OCI-LY1 (cell line): ENCODE results near the gene FAM83F.

Experiments
- CTCF ChIP-seq: fragments of 200-600 bp; sonication (generic), shearing (Covaris generic); IDR thresholded peaks from 2 replicates; pipeline ENCODE4 v1.5.1; 2017; ENCODE audit warnings: mild to moderate bottlenecking, antibody characterized with exemption, low read length, moderate library complexity, mixed read lengths
- EZH2 ChIP-seq: fragments of 200-600 bp; sonication (generic), shearing (Covaris generic); IDR thresholded peaks from 2 replicates; pipeline ENCODE4 v1.8.0; 2017; ENCODE audit warnings: borderline replicate concordance, mixed run types, mild to moderate bottlenecking, antibody characterized with exemption, low read length, moderate library complexity, mixed read lengths

DNA sequence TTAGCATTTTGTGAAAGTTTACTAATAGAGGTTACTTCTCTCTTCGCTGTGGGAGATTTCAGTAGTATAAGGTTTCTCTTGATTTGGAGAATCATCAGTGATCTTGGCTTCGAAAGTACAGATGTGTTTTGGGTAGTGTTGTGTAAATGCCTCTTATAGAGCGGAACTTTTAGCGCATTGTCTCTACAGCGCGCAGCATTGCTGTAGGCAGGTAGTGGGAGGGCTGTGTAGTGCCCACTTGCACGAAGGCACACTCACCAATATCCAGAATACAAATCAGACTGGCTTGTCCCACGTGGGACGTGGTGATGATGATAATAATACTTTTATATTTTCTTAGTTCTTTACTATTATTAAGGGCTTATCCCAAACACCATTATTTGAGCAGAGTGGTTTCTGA, 51.4 kb downstream of the FAM83F start:
- no peak for TF ChIP-seq CTCF
- TF ChIP-seq EZH2: no peak
